HEK293 (cell line): Measurements from ENCODE around the gene NT5DC3.

Source experiments
- CTCF ChIA-PET: fragments of 350-600 bp; formaldehyde crosslinking; extraction: SDS; loops from one replicate; lab custom pipeline; 2021; ENCODE audit warnings: antibody characterized with exemption; lab: Yijun Ruan, JAX
- POLR2A ChIA-PET: fragments of 300-600 bp; formaldehyde crosslinking; extraction: SDS; loops from one replicate; lab custom pipeline; 2020; ENCODE audit warnings: antibody characterized with exemption, inconsistent platforms; lab: Yijun Ruan, JAX
- H3K27ac ChIP-seq: fragments of 200-500 bp; sonication (Bioruptor generic); 2 replicates; pipeline ENCODE4 v1.5.1; 2014; ENCODE audit warnings: low read depth, low read length, control low read depth, inconsistent platforms; ENCODE audit errors: extremely low read depth
- H3K36me3 ChIP-seq, 2 experiments: fragments of 200-500 bp in 1 of 2; sonication (Bioruptor generic) in 1 of 2; 1 replicate in 1 of 2; 2 replicates in 1 of 2; pipeline ENCODE4 v1.5.1; 2014 to 2017; ENCODE audit warnings: inconsistent platforms in 2 of 2, low read length in 2 of 2; ENCODE audit not compliant: control insufficient read depth in 2 of 2, insufficient read depth in 1 of 2
- H3K4me1 ChIP-seq: fragments of 200-500 bp; sonication (Bioruptor generic); 2 replicates; pipeline ENCODE4 v1.5.1; 2014; ENCODE audit warnings: mild to moderate bottlenecking, low read length, inconsistent platforms; ENCODE audit not compliant: control insufficient read depth, insufficient read depth
- H3K4me3 ChIP-seq: 2 replicates; pipeline ENCODE4 v1.5.1; 2011; ENCODE audit warnings: low read depth, mild to moderate bottlenecking, control low read depth, low read length, moderate library complexity
- H3K9me3 ChIP-seq: fragments of 200-500 bp; sonication (Bioruptor generic); 2 replicates; pipeline ENCODE4 v1.5.1; 2014; ENCODE audit warnings: low read depth, low read length, inconsistent platforms; ENCODE audit not compliant: control insufficient read depth, insufficient read depth
- EGR2 ChIP-seq: fragments of 450-650 bp; formaldehyde crosslinking; IDR thresholded peaks from 2 replicates; pipeline ENCODE4 v1.5.1; 2016; ENCODE audit warnings: low read depth, missing biosample characterization, missing genetic modification characterization
- FEZF1 ChIP-seq: fragments of 450-650 bp; formaldehyde crosslinking; IDR thresholded peaks from 2 replicates; pipeline ENCODE4 v1.5.1; 2016; ENCODE audit warnings: missing biosample characterization, missing genetic modification characterization
- GLIS1 ChIP-seq: fragments of 450-650 bp; formaldehyde crosslinking; IDR thresholded peaks from 2 replicates; pipeline ENCODE4 v1.5.1; 2016; ENCODE audit warnings: missing biosample characterization, missing genetic modification characterization
- GLIS2 ChIP-seq: fragments of 450-650 bp; formaldehyde crosslinking; IDR thresholded peaks from 2 replicates; pipeline ENCODE4 v1.5.1; 2016; ENCODE audit warnings: missing biosample characterization, missing genetic modification characterization
- KLF1 ChIP-seq: fragments of 450-650 bp; formaldehyde crosslinking; IDR thresholded peaks from 2 replicates; pipeline ENCODE4 v1.5.1; 2016; ENCODE audit warnings: missing biosample characterization, missing genetic modification characterization
- KLF16 ChIP-seq: fragments of 450-650 bp; formaldehyde crosslinking; IDR thresholded peaks from 2 replicates; pipeline ENCODE4 v1.5.1; 2017; ENCODE audit warnings: missing biosample characterization, missing genetic modification characterization
- MZF1 ChIP-seq: fragments of 450-650 bp; formaldehyde crosslinking; IDR thresholded peaks from 2 replicates; pipeline ENCODE4 v1.5.1; 2017; ENCODE audit warnings: missing biosample characterization, missing genetic modification characterization, borderline replicate concordance
- REPIN1 ChIP-seq: fragments of 450-650 bp; formaldehyde crosslinking; IDR thresholded peaks from 2 replicates; pipeline ENCODE4 v1.5.1; 2017; ENCODE audit warnings: missing biosample characterization, missing genetic modification characterization, low read depth
- ZBTB1 ChIP-seq: fragments of 450-650 bp; formaldehyde crosslinking; IDR thresholded peaks from 2 replicates; pipeline ENCODE4 v1.5.1; 2016; ENCODE audit warnings: missing biosample characterization, missing genetic modification characterization
- ZBTB17 ChIP-seq: fragments of 450-650 bp; formaldehyde crosslinking; IDR thresholded peaks from 2 replicates; pipeline ENCODE4 v1.5.1; 2016; ENCODE audit warnings: missing biosample characterization, missing genetic modification characterization
- ZEB2 ChIP-seq: fragments of 450-650 bp; formaldehyde crosslinking; IDR thresholded peaks from 2 replicates; pipeline ENCODE4 v1.5.1; 2016; ENCODE audit warnings: missing biosample characterization, missing genetic modification characterization
- ZFHX2 ChIP-seq: fragments of 450-650 bp; formaldehyde crosslinking; conservative IDR thresholded peaks from 2 replicates; pipeline ENCODE4 v1.5.1; 2016; ENCODE audit warnings: missing biosample characterization, missing genetic modification characterization
- ZIC2 ChIP-seq: fragments of 450-650 bp; formaldehyde crosslinking; IDR thresholded peaks from 2 replicates; pipeline ENCODE4 v1.5.1; 2016; ENCODE audit warnings: missing biosample characterization, missing genetic modification characterization
- ZNF121 ChIP-seq: fragments of 450-650 bp; formaldehyde crosslinking; IDR thresholded peaks from 2 replicates; pipeline ENCODE4 v1.5.1; 2016; ENCODE audit warnings: missing biosample characterization, missing genetic modification characterization
- ZNF133 ChIP-seq: fragments of 450-650 bp; formaldehyde crosslinking; IDR thresholded peaks from 2 replicates; pipeline ENCODE4 v1.5.1; 2016; ENCODE audit warnings: missing biosample characterization, missing genetic modification characterization
- ZNF214 ChIP-seq: fragments of 450-650 bp; formaldehyde crosslinking; IDR thresholded peaks from 2 replicates; pipeline ENCODE4 v1.5.1; 2017; ENCODE audit warnings: missing biosample characterization, mild to moderate bottlenecking, missing genetic modification characterization, borderline replicate concordance
- ZNF248 ChIP-seq: fragments of 450-650 bp; formaldehyde crosslinking; IDR thresholded peaks from 2 replicates; pipeline ENCODE4 v1.5.1; 2017; ENCODE audit warnings: missing biosample characterization, missing genetic modification characterization
- ZNF335 ChIP-seq: fragments of 450-650 bp; formaldehyde crosslinking; conservative IDR thresholded peaks from 2 replicates; pipeline ENCODE4 v1.5.1; 2016; ENCODE audit warnings: missing biosample characterization, missing genetic modification characterization
- ZNF341 ChIP-seq: fragments of 450-650 bp; formaldehyde crosslinking; IDR thresholded peaks from 2 replicates; pipeline ENCODE4; 2016; ENCODE audit warnings: low read depth, missing biosample characterization, missing genetic modification characterization
- ZNF48 ChIP-seq: fragments of 450-650 bp; formaldehyde crosslinking; IDR thresholded peaks from 2 replicates; pipeline ENCODE4 v1.5.1; 2016; ENCODE audit warnings: missing biosample characterization, missing genetic modification characterization
- ZNF629 ChIP-seq: fragments of 450-650 bp; formaldehyde crosslinking; IDR thresholded peaks from 2 replicates; pipeline ENCODE4 v1.5.1; 2017; ENCODE audit warnings: missing biosample characterization, missing genetic modification characterization
- ZNF664 ChIP-seq: fragments of 450-650 bp; formaldehyde crosslinking; IDR thresholded peaks from 2 replicates; pipeline ENCODE4 v1.5.1; 2016; ENCODE audit warnings: missing biosample characterization, missing genetic modification characterization
- ZNF747 ChIP-seq: fragments of 450-650 bp; formaldehyde crosslinking; IDR thresholded peaks from 2 replicates; pipeline ENCODE4 v1.5.1; 2016; ENCODE audit warnings: missing biosample characterization, missing genetic modification characterization
- TF ChIP-seq, protein P1 (sequence below): fragments of 450-650 bp; formaldehyde crosslinking; IDR thresholded peaks from 2 replicates; pipeline ENCODE4 v1.5.1; 2016; ENCODE audit warnings: missing biosample characterization, missing genetic modification characterization
- TF ChIP-seq, protein P2 (sequence below): fragments of 450-650 bp; formaldehyde crosslinking; optimal IDR thresholded peaks from 2 replicates; pipeline ENCODE3; 2016; ENCODE audit warnings: missing biosample characterization, mild to moderate bottlenecking, missing genetic modification characterization
- TF ChIP-seq, protein P3 (sequence below): fragments of 450-650 bp; formaldehyde crosslinking; IDR thresholded peaks from 2 replicates; pipeline ENCODE4 v1.5.1; 2017; ENCODE audit warnings: missing biosample characterization, missing genetic modification characterization
- TF ChIP-seq, protein P4 (sequence below): fragments of 450-650 bp; formaldehyde crosslinking; IDR thresholded peaks from 2 replicates; pipeline ENCODE4 v1.5.1; 2016; ENCODE audit warnings: missing biosample characterization, missing genetic modification characterization, low read depth

The NT5DC3 gene

DNA sequence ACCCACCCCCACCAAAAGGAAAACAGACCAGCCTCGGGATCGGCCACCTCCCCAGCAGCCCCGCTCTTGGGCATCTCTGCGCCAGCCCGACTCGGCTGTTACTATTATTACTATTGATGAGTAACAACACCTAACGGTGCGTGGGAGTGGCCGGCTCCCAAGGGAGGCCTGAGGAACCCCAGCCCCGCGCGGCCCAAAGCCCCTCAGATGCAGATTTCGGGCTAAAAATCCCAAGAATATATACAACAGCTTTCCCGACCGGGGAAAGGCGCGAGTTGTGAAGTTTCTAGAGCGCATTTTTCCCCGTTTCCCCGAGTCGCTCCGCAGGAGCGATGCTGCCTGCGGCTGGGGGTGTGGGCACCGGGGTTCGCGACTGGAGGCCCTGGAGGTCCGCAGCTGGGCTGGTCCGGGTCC is 565 bp downstream of the NT5DC3 start:
- ChIA-PET CTCF (interaction anchor here (1.3 kb wide), 1 partner anchor 69 kb away, joined by 5 read pairs; no protein-coding TSS in a partner anchor), POLR2A (interaction anchor here (0.6 to 2.4 kb wide), 6 partner anchors 9 to 298 kb away, joined by 3 to 15 read pairs (median 6); partner anchors contain the start of genes HSP90B1, NFYB and TDG)
- no peak for TF ChIP-seq ZNF214 (tag by site-specific recombination)
- 0 out of 2 replicates have a peak, but pooled peaks have one; percentile 10 for TF ChIP-seq EGR2 (tag by site-specific recombination)
- 0 out of 2 replicates have a peak, but pooled peaks have one; percentile 8 for TF ChIP-seq KLF1 (tag by site-specific recombination)
- no peak for TF ChIP-seq ZNF248 (tag by site-specific recombination)
- peak; percentile 36; the same call in 1 of the 2 replicates for TF ChIP-seq ZEB2
- TF ChIP-seq GLIS2 (tag by site-specific recombination): peak; percentile 76; the same call in 1 of the 2 replicates
- TF ChIP-seq ZNF48: no peak
- TF ChIP-seq ZNF629: 0 out of 2 replicates have a peak, but pooled peaks have one; percentile 12
- TF ChIP-seq ZBTB1 (tag by site-specific recombination): no peak
- no peak for TF ChIP-seq KLF16 (tag by site-specific recombination)
- no peak for TF ChIP-seq ZNF121 (tag by site-specific recombination)
- peak; percentile 72 for TF ChIP-seq ZNF335 (tag by site-specific recombination)
- TF ChIP-seq ZNF341 (tag by site-specific recombination): peak; percentile 54
- 0 out of 2 replicates have a peak, but pooled peaks have one; percentile 61 for TF ChIP-seq REPIN1 (tag by site-specific recombination)
- TF ChIP-seq ZIC2 (tag by site-specific recombination): peak; percentile 86; the same call in 1 of the 2 replicates
- no peak for TF ChIP-seq FEZF1 (tag by site-specific recombination)
- TF ChIP-seq ZFHX2 (tag by site-specific recombination): peak; percentile 34; the same call in 1 of the 2 replicates
- TF ChIP-seq, protein P1, sequence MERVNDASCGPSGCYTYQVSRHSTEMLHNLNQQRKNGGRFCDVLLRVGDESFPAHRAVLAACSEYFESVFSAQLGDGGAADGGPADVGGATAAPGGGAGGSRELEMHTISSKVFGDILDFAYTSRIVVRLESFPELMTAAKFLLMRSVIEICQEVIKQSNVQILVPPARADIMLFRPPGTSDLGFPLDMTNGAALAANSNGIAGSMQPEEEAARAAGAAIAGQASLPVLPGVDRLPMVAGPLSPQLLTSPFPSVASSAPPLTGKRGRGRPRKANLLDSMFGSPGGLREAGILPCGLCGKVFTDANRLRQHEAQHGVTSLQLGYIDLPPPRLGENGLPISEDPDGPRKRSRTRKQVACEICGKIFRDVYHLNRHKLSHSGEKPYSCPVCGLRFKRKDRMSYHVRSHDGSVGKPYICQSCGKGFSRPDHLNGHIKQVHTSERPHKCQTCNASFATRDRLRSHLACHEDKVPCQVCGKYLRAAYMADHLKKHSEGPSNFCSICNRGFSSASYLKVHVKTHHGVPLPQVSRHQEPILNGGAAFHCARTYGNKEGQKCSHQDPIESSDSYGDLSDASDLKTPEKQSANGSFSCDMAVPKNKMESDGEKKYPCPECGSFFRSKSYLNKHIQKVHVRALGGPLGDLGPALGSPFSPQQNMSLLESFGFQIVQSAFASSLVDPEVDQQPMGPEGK (tag by site-specific recombination): 0 out of 2 replicates have a peak, but pooled peaks have one; percentile 13
- TF ChIP-seq GLIS1 (tag by site-specific recombination): no peak
- TF ChIP-seq ZNF747 (tag by site-specific recombination): no peak
- TF ChIP-seq, protein P2, sequence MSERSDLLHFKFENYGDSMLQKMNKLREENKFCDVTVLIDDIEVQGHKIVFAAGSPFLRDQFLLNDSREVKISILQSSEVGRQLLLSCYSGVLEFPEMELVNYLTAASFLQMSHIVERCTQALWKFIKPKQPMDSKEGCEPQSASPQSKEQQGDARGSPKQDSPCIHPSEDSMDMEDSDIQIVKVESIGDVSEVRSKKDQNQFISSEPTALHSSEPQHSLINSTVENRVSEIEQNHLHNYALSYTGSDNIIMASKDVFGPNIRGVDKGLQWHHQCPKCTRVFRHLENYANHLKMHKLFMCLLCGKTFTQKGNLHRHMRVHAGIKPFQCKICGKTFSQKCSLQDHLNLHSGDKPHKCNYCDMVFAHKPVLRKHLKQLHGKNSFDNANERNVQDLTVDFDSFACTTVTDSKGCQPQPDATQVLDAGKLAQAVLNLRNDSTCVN (tag by site-specific recombination): no peak
- no peaks in the 10 kb centered on the region for H3K36me3 ChIP-seq
- H3K27ac ChIP-seq: peak overlapping the region; percentile 61; the same call in 1 of the 2 replicates
- H3K4me3 ChIP-seq: peak overlapping the region; percentile 70
- peaks cover 3% of the 10 kb centered on the region; the same call in 1 of the 2 replicates for H3K4me1 ChIP-seq
- H3K9me3 ChIP-seq: no peaks in the 10 kb centered on the region

DNA sequence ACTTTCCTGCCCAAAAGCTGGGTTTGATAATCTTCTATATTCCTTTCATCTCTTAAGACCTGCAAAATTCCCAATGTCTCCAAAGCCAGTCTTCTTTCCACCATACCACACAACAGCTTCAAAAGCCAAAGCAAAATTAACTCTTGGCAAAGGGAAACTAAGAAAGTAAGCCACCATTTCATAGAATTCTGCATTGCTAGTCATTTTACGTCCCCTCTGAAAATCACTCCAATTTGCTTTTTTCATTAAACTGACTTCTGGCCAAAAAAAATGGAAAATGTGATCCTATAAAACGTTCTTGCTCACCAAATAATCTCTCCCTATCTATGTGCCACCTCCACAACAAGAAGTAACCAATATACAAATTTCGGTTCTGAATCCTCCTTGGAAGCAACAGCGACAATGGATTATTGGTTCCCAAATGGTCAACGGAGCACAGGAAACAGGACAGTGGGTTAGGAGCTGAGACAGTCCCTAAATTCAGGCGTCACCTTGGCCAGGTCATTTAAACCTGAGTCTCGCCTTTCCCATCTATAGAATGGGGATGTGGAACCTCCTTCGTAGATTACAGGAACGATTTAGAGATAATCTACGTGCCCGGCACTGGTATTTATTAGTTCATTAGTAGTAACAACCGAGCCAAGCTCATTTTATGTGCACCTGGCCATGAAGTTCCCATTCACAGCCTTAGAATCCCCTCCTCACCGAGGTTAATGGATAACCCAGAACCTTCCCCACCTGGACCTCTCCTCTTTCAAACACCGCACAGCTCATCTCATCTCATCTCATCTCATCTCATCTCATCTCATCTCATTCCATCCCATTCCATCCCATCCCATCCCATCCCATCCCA is 1.2 kb downstream of the NT5DC3 start:
- H3K4me3 ChIP-seq: peak overlapping the region; percentile 70
- H3K4me1 ChIP-seq: peaks cover 3% of the 10 kb centered on the region; the same call in 1 of the 2 replicates
- H3K27ac ChIP-seq: no peak overlapping the region
- POLR2A ChIA-PET: interaction anchor here (1.4 to 2.4 kb wide), 3 partner anchors 21 to 90 kb away, joined by 3 to 15 read pairs (median 7); partner anchors contain the start of gene HSP90B1
- CTCF ChIA-PET: interaction anchor here (0.5 to 1.3 kb wide), 3 partner anchors 14 to 213 kb away, joined by 3 to 5 read pairs (median 4); no protein-coding TSS in a partner anchor
- TF ChIP-seq ZNF664 (0 out of 2 replicates have a peak, but pooled peaks have one; percentile 26), ZNF133 (no peak), MZF1 (peak; percentile 47; the same call in 1 of the 2 replicates), ZBTB17 (tag by site-specific recombination) (peak; percentile 24; the same call in 1 of the 2 replicates)
- TF ChIP-seq, protein P3, sequence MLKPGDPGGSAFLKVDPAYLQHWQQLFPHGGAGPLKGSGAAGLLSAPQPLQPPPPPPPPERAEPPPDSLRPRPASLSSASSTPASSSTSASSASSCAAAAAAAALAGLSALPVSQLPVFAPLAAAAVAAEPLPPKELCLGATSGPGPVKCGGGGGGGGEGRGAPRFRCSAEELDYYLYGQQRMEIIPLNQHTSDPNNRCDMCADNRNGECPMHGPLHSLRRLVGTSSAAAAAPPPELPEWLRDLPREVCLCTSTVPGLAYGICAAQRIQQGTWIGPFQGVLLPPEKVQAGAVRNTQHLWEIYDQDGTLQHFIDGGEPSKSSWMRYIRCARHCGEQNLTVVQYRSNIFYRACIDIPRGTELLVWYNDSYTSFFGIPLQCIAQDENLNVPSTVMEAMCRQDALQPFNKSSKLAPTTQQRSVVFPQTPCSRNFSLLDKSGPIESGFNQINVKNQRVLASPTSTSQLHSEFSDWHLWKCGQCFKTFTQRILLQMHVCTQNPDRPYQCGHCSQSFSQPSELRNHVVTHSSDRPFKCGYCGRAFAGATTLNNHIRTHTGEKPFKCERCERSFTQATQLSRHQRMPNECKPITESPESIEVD (tag by site-specific recombination): peak; percentile 53
- TF ChIP-seq, protein P4, sequence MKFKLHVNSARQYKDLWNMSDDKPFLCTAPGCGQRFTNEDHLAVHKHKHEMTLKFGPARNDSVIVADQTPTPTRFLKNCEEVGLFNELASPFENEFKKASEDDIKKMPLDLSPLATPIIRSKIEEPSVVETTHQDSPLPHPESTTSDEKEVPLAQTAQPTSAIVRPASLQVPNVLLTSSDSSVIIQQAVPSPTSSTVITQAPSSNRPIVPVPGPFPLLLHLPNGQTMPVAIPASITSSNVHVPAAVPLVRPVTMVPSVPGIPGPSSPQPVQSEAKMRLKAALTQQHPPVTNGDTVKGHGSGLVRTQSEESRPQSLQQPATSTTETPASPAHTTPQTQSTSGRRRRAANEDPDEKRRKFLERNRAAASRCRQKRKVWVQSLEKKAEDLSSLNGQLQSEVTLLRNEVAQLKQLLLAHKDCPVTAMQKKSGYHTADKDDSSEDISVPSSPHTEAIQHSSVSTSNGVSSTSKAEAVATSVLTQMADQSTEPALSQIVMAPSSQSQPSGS (tag by site-specific recombination): no peak
- TF ChIP-seq, all 188 proteins: peak for 4
- no peaks in the 10 kb centered on the region for H3K9me3 ChIP-seq
- no peaks in the 10 kb centered on the region for H3K36me3 ChIP-seq
